Erythroblast (primary cell): ENCODE data around the gene GRB7.

Source experiments
- GATA1 ChIP-seq: IDR thresholded peaks from 2 replicates; pipeline ENCODE4 v1.6.1; 2011; ENCODE audit warnings: low read depth, mild to moderate bottlenecking, control low read depth, low read length, moderate library complexity
- POLR2A ChIP-seq: IDR thresholded peaks from 2 replicates; pipeline ENCODE4 v1.6.1; 2011; ENCODE audit warnings: mild to moderate bottlenecking, low read length

DNA sequence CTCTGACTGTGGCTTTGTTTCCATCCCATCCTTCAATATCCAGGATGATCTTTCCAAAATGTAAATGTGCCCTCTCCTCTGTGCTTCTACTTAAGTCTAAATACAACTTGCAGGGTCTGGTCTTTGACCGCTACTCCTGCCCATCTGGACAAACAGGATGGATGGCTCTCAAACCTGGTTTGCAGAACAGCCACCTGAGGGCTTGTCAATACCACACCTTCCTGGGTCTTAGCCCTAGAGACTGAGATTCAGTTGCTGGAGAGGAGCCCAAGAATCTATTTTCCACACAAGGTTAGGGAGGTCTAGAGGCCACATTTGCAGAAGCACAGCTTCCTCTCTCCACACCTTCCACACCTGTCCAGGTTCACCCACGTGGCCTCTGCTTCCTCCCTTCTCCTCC, 1.9 kb upstream of the GRB7 start:
- no peak for TF ChIP-seq POLR2A
- no peak for TF ChIP-seq GATA1
